Peyer's patch (tissue), 4 donors: ENCODE measurements around the gene CCN2.

Experiments
- POLR2A ChIP-seq, 2 donors: fragments of 450-650 bp; IDR thresholded peaks; one replicate each; pipeline ENCODE4 v1.5.1; 2017; ENCODE audit warnings: antibody characterized with exemption in 2 of 2, mild to moderate bottlenecking in 2 of 2, moderate library complexity in 2 of 2
- TF ChIP-seq, protein P1 (sequence below), 6 experiments: fragments of 450-650 bp in 4 of 6; fragments of 200-600 bp in 2 of 6; sonication (generic) in 1 of 6; IDR thresholded peaks; one replicate each; pipeline ENCODE4 v1.5.1; 2017 to 2019; ENCODE audit warnings: antibody characterized with exemption in 6 of 6, mild to moderate bottlenecking in 3 of 6, moderate library complexity in 1 of 6

DNA sequence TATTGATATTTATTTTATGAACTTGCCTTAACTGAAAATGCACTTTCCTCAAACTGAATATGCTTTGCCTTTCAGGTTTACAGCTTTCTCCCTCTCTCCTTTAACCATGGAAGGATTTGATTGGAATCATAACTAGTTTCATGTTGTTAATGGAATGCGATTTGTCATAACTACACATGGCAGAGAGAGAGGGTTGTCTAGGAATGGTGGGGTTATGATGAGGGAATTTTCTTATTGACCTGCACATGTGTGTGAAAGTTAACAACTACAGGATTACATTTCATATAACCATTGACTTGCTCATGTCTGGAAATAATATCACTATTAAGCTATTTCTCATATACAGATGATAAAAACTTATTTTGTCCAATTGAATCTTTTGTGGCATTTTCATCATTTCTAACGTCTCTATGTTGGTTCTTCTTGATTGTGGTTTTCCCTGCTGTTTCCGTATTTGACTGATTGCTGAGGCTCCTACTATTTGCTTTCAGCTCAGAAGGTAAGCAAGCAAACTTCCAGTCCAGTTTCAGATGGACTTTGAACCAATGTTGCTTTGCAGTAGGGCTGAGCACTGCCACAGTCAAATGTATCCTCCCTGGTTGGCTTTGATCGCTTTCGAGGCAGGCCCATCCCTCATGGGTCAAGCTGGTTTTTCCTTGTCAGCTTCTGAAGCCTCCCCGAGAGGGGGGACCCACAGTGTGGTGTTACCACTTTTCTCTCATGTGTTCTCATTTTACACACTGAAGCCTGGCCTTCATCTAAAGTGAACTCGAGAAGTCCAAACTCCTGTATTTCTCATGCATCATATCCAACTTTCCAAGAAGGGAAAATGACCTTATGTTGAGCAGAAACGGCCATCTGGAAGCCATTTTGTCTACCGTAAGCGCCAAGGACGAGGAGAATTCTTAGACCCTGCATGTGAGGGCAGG is 7.6 kb upstream of the CCN2 start:
- TF ChIP-seq, protein P1, sequence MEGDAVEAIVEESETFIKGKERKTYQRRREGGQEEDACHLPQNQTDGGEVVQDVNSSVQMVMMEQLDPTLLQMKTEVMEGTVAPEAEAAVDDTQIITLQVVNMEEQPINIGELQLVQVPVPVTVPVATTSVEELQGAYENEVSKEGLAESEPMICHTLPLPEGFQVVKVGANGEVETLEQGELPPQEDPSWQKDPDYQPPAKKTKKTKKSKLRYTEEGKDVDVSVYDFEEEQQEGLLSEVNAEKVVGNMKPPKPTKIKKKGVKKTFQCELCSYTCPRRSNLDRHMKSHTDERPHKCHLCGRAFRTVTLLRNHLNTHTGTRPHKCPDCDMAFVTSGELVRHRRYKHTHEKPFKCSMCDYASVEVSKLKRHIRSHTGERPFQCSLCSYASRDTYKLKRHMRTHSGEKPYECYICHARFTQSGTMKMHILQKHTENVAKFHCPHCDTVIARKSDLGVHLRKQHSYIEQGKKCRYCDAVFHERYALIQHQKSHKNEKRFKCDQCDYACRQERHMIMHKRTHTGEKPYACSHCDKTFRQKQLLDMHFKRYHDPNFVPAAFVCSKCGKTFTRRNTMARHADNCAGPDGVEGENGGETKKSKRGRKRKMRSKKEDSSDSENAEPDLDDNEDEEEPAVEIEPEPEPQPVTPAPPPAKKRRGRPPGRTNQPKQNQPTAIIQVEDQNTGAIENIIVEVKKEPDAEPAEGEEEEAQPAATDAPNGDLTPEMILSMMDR (IDR thresholded peaks at IDR 0.05), result no peak
- TF ChIP-seq POLR2A (IDR thresholded peaks at IDR 0.05), result no peak
